ENCODE results near the gene PCNP. TPM values are rescaled to one million over a fixed set of nuclear protein-coding genes. Genes with fewer than 3 reads are reported as not detected.

The PCNP gene
- total RNA-seq, 2 experiments from 2014 or later, result 49.2 to 153 TPM

- no peak overlapping the region for H3K4me2 ChIP-seq (ENCODE audit: low read length)
- TF ChIP-seq EZH2phosphoT487 (IDR thresholded peaks at IDR 0.05; ENCODE audit: borderline replicate concordance, low read depth, low read length) (no peak), CTCF (conservative IDR thresholded peaks at IDR 0.05; ENCODE audit: low read length) (no peak)
These were observed 17.9 kb upstream of the PCNP start for GRCh38 chr3:101556064-101556463.

GRCh38 chr3:101561630-101562328 is 12.2 kb upstream of the PCNP start, which contains the start of gene TRMT10C:
TRMT10C (plus strand) TSS chr3:101561868; CDS start chr3:101564782, 2,914 bp downstream.
- Histone ChIP-seq H3K4me3 (ENCODE audit: low read depth, low read length, poor library complexity, severe bottlenecking) (peak within 1 kb of the TSS; percentile 97), H3K27ac (ENCODE audit: low read depth, low read length, poor library complexity, severe bottlenecking) (peak within 1 kb of the TSS; percentile 56), H3K4me2 (ENCODE audit: low read length) (peak within 1 kb of the TSS; percentile 80), H2AFZ (ENCODE audit: low read length) (peak within 1 kb of the TSS; percentile 66), H4K20me1 (ENCODE audit: insufficient read depth, low read length) (peaks cover 10% of the 10 kb centered on the region; the same call in 1 of the 2 replicates), H3K9me2 (ENCODE audit: insufficient read depth, low read length) (no peaks in the 10 kb centered on the region), H3K9me3 (ENCODE audit: low read length) (no peaks in the 10 kb centered on the region), H3K4me1 (ENCODE audit: insufficient read depth, low read length, poor library complexity, severe bottlenecking) (peaks cover 24% of the 10 kb centered on the region), H3K79me2 (ENCODE audit: insufficient read depth, low read depth, low read length) (peaks cover 46% of the 10 kb centered on the region), H3K36me3 (ENCODE audit: insufficient read depth, low read length) (peaks cover 36% of the 10 kb centered on the region)
- ChIA-PET CTCF (ENCODE audit: unreplicated experiment) (interaction anchor here (0.6 kb wide), 1 partner anchor 112 kb away, joined by 3 read pairs; no protein-coding TSS in a partner anchor), POLR2A (interaction anchor here (0.6 to 4.8 kb wide), 7 partner anchors 12 to 800 kb away, joined by 3 to 26 read pairs (median 3); partner anchors contain the start of gene PCNP)
- intact Hi-C loops (cut with micrococcal nuclease; ENCODE audit: unreplicated experiment), result loop anchor here (1.0 to 10.0 kb wide), 4 partner anchors 12 to 1157 kb away; partner anchors contain the start of genes LNP1, SENP7 and TOMM70
- no peak for TF ChIP-seq CTCF (conservative IDR thresholded peaks at IDR 0.05; ENCODE audit: low read length)
- no peak for TF ChIP-seq EZH2phosphoT487 (IDR thresholded peaks at IDR 0.05; ENCODE audit: borderline replicate concordance, low read depth, low read length)
- TSS peak; percentile 76 for BruUV-seq (replicated peaks)
- peak; percentile 95 for DNase-seq (ENCODE audit: low spot score)

More at GRCh38 chr3:101556064-101556463, 17.9 kb upstream of the PCNP start:
- no peak overlapping the region for H3K4me3 ChIP-seq (ENCODE audit: low read depth, low read length, poor library complexity, severe bottlenecking)
- intact Hi-C loops (cut with micrococcal nuclease; ENCODE audit: unreplicated experiment), result no loop called here
- no peaks in the 10 kb centered on the region for H4K20me1 ChIP-seq (ENCODE audit: insufficient read depth, low read length)
- ChIA-PET POLR2A (interaction anchor here (0.5 to 0.8 kb wide), 3 partner anchors 20 to 1641 kb away, joined by 3 read pairs; no protein-coding TSS in a partner anchor), CTCF (ENCODE audit: unreplicated experiment) (interaction anchor here (0.6 kb wide), 1 partner anchor 82 kb away, joined by 3 read pairs; no protein-coding TSS in a partner anchor)
- no peaks in the 10 kb centered on the region for H3K4me1 ChIP-seq (ENCODE audit: insufficient read depth, low read length, poor library complexity, severe bottlenecking)
- no peak overlapping the region for H2AFZ ChIP-seq (ENCODE audit: low read length)
- H3K9me2 ChIP-seq (ENCODE audit: insufficient read depth, low read length), result no peaks in the 10 kb centered on the region
- no peaks in the 10 kb centered on the region for H3K36me3 ChIP-seq (ENCODE audit: insufficient read depth, low read length)
- DNase-seq (ENCODE audit: low spot score), result no peak
- H3K9me3 ChIP-seq (ENCODE audit: low read length), result no peaks in the 10 kb centered on the region
- no peak overlapping the region for H3K27ac ChIP-seq (ENCODE audit: low read depth, low read length, poor library complexity, severe bottlenecking)
- no peaks in the 10 kb centered on the region for H3K79me2 ChIP-seq (ENCODE audit: insufficient read depth, low read depth, low read length)
- BruUV-seq (replicated peaks), result no TSS peak
